ENCODE data around the gene DNAJB11. TPM values are rescaled to one million over a fixed set of nuclear protein-coding genes. Genes with fewer than 3 reads are reported as not detected.

DNAJB11 gene
- total and polyA plus RNA-seq, 10 donors, result 27.5 to 98.2 (median 42.2) TPM

DNA sequence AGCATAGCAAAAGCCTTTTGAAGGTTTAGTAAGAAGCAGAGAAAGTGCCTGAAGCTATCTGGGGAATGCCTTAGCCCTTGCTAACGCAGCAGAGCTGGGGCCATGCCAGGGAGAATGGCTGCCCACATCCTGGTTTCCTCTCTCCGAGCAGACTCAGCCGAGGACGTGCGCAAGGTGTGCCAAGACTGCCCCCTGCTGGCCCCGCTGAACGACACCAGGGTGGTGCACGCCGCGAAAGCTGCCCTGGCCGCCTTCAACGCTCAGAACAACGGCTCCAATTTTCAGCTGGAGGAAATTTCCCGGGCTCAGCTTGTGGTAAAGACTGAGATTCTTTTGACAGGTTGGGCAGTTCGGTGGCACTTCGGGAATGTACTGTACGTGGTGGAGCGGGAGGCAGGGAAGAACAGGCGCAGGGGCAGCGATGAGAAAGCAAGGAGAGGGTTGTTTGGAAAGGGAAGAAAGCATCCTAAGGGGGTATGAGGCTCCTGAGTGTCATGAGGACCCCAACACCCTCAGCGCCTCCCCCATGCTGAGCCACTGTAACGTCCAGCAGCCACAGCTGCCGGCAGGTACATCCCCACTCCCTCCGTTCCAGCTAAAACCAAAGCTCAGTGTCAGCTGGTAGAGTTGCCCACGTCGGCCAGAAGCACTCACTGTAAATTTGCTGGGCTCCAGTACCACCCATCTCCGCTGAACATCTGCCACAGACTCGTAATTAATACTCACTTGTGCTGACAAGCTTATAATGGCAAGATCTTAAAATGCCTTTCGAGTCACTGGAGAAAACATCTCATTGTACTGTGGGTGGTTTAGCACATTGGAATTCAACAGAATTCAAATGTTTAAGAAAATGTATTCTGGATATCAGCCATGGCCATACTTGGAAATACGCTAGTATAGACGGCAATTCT, 46.8 kb downstream of the DNAJB11 start:
- intact Hi-C loops (cut with DNase I; ENCODE audit: low total_unique reads), result loop anchor here (5.0 kb wide), 1 partner anchor 625 kb away; no protein-coding TSS in a partner anchor

DNA sequence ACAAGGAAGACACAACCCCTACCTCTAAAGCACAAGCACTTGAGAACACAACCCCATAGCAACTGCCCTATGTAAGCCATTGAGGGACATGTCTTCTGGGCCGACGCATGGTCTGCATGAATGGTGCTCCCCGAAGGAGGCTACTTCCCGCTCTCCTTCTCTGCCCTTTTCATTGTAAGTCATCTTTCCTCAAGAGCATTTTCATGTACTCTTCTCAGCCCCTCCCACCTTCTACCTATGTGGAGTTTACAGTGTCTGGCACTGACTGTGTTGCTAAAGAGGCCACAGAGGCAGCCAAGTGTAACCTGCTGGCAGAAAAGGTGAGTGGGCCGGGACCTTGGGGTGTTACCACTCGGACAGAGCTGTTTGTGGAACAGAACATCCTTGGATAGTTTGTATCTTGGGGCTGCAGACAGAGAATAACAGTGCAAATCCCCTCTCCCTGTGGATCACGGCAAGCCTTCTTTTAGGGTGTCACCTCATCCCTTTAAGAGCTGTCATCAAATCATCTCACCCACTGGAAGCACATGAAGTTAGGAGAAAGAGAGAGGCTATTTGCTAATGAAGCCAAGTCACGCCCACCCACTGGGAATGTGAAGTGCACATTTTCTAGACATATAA, 47.9 kb downstream of the DNAJB11 start:
- Histone ChIP-seq H3K27me3 (replicated peaks in 1 of 7) (peaks cover 0 to 61% (median 16%) of the 10 kb centered on the region in 7 donors), H3K4me1 (peaks cover 0 to 25% (median 22%) of the 10 kb centered on the region in 6 donors), H3K4me3 (no peak overlapping the region), H3K36me3 (no peaks in the 10 kb centered on the region), H3K9me3 (no peaks in the 10 kb centered on the region), H3K27ac (no peak overlapping the region)
- intact Hi-C loops (cut with DNase I; ENCODE audit: low total_unique reads), result loop anchor here (5.0 kb wide), 1 partner anchor 626 kb away; no protein-coding TSS in a partner anchor
- TF ChIP-seq, protein P1, sequence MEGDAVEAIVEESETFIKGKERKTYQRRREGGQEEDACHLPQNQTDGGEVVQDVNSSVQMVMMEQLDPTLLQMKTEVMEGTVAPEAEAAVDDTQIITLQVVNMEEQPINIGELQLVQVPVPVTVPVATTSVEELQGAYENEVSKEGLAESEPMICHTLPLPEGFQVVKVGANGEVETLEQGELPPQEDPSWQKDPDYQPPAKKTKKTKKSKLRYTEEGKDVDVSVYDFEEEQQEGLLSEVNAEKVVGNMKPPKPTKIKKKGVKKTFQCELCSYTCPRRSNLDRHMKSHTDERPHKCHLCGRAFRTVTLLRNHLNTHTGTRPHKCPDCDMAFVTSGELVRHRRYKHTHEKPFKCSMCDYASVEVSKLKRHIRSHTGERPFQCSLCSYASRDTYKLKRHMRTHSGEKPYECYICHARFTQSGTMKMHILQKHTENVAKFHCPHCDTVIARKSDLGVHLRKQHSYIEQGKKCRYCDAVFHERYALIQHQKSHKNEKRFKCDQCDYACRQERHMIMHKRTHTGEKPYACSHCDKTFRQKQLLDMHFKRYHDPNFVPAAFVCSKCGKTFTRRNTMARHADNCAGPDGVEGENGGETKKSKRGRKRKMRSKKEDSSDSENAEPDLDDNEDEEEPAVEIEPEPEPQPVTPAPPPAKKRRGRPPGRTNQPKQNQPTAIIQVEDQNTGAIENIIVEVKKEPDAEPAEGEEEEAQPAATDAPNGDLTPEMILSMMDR (IDR thresholded peaks at IDR 0.05 in 8 of 11, conservative IDR thresholded peaks at IDR 0.05 in 3 of 11), result no peak
- TF ChIP-seq POLR2AphosphoS5 (IDR thresholded peaks at IDR 0.05) (no peak), POLR2A (IDR thresholded peaks at IDR 0.05) (no peak)
- DNase-seq, result no peak
- WGBS, 5 donors, result 76 to 93% (median 88%) methylated on average over 8 of the region's 8 CpGs

More for the DNA sequence above, 46.8 kb downstream of the DNAJB11 start:
- Histone ChIP-seq H3K27me3 (replicated peaks in 1 of 7) (peaks cover 0 to 73% (median 16%) of the 10 kb centered on the region in 7 donors), H3K4me1 (peaks cover 0 to 25% (median 22%) of the 10 kb centered on the region in 6 donors), H3K36me3 (no peaks in the 10 kb centered on the region), H3K4me3 (peak overlapping the region in 2 of 8 donors; percentile 1 to 51), H3K27ac (no peak overlapping the region), H3K9me3 (no peaks in the 10 kb centered on the region)
- DNase-seq, result peak; percentile 96
- TF ChIP-seq POLR2A (IDR thresholded peaks at IDR 0.05), result no peak
- TF ChIP-seq, protein P1 (IDR thresholded peaks at IDR 0.05 in 8 of 11, conservative IDR thresholded peaks at IDR 0.05 in 3 of 11), result peak; percentile 74 to 94 (median 91)
- TF ChIP-seq POLR2AphosphoS5 (IDR thresholded peaks at IDR 0.05), result peak; percentile 48 to 73 (median 66)
- WGBS, 5 donors, result 19 to 26% (median 21%) methylated on average over 27 to 31 of the region's 31 CpGs

DNA sequence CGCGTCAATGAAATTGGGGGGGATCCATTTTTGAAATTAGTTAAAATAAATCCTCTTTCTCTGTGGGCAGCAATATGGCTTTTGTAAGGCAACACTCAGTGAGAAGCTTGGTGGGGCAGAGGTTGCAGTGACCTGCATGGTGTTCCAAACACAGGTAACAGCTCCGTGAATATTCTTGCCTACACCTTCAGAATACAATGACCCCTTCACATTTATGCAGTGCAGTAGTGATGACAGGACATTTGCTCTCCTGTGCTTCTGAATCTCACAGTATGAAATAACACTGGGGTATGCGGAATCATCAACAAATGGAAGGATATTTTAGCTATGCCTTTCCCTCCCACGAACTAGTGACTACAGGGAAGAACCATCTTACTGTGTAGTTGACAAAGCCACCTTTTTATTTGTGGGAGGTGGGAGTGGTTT, 49.3 kb downstream of the DNAJB11 start:
- intact Hi-C loops (cut with DNase I; ENCODE audit: low total_unique reads), result loop anchor here (5.0 kb wide), 1 partner anchor 627 kb away; no protein-coding TSS in a partner anchor
- no peak overlapping the region for H3K27ac ChIP-seq
- peaks cover 0 to 19% (median 15%) of the 10 kb centered on the region in 6 donors for H3K4me1 ChIP-seq
- WGBS, 5 donors, result 87 to 94% (median 91%) methylated on average over 5 of the region's 5 CpGs
- TF ChIP-seq POLR2A (IDR thresholded peaks at IDR 0.05) (no peak), POLR2AphosphoS5 (IDR thresholded peaks at IDR 0.05) (no peak)
- TF ChIP-seq, protein P1 (IDR thresholded peaks at IDR 0.05 in 8 of 11, conservative IDR thresholded peaks at IDR 0.05 in 3 of 11), result no peak
- DNase-seq, result no peak
- no peaks in the 10 kb centered on the region for H3K9me3 ChIP-seq
- no peak overlapping the region for H3K4me3 ChIP-seq
- peaks cover 0 to 48% (median 10%) of the 10 kb centered on the region in 7 donors for H3K27me3 ChIP-seq (replicated peaks in 1 of 7)
- H3K36me3 ChIP-seq, result no peaks in the 10 kb centered on the region

Data from spleen (tissue), 11 donors.